Activated CD8-positive, alpha-beta memory T cell treated with anti-CD3 and anti-CD28 coated beads, Interleukin-2, amount 10 ng/mL, durations not matched to agents 7 days and 5 days (primary cell): ENCODE measurements around the gene EIF3M. TPM values are rescaled to one million over a fixed set of nuclear protein-coding genes. Genes with fewer than 3 reads are reported as not detected.
A peak's percentile ranks its signal among the peaks of the same experiment; 100 is the strongest.

Experiments used
- ATAC-seq: fragments of 150-1000 bp; cut with Tn5 transposase; one replicate; pipeline ENCODE4 v1.10.0; 2021; ENCODE audit warnings: moderate library complexity
- CTCF ChIA-PET: fragments of 350-600 bp; sonication (Branson Sonifier 250); formaldehyde crosslinking; loops from one replicate; lab custom pipeline; 2021; ENCODE audit warnings: antibody characterized with exemption; lab: Charles Lee
- DNase-seq: peaks from one replicate; pipeline ENCODE4 v3.0.0-alpha.2; 2020
- H3K27ac Mint-ChIP-seq: one replicate; pipeline ENCODE4 v1.8.0; 2021; ENCODE audit warnings: mild to moderate bottlenecking, mixed read lengths
- H3K27me3 Mint-ChIP-seq: one replicate; pipeline ENCODE4 v1.8.0; 2021; ENCODE audit warnings: mixed read lengths
- H3K36me3 Mint-ChIP-seq: one replicate; pipeline ENCODE4 v1.8.0; 2021; ENCODE audit warnings: mild to moderate bottlenecking, mixed read lengths
- H3K4me1 Mint-ChIP-seq: one replicate; pipeline ENCODE4 v1.8.0; 2021; ENCODE audit warnings: mixed read lengths
- H3K4me3 Mint-ChIP-seq: one replicate; pipeline ENCODE4 v1.8.0; 2021; ENCODE audit warnings: mild to moderate bottlenecking, moderate library complexity, mixed read lengths
- H3K9me3 Mint-ChIP-seq: one replicate; pipeline ENCODE4 v1.8.0; 2022; ENCODE audit warnings: low read depth, mixed read lengths
- total RNA-seq, 2 experiments: library from RNA; stranded (reverse); gene quantifications; one replicate each; pipeline ENCODE4 v1.2.3, GENCODE V29; 2021

EIF3M gene
- 100 to 1,000 TPM; 233 to 301 TPM for total RNA-seq

GRCh38 chr11:32583459-32584271 is at the start of gene EIF3M:
Gene EIF3M (plus strand): TSS chr11:32583831. CDS start chr11:32583888, 57 bp downstream.
- ATAC-seq (peak; percentile 99), DNase-seq (peak; percentile 97)
- peaks cover 39% of the 10 kb centered on the region for H3K4me1 Mint-ChIP-seq
- H3K36me3 Mint-ChIP-seq = peaks cover 22% of the 10 kb centered on the region
- no peaks in the 10 kb centered on the region for H3K9me3 Mint-ChIP-seq
- H3K4me3 Mint-ChIP-seq = peak within 1 kb of the TSS; percentile 99
- CTCF ChIA-PET = interaction anchor here (1.1 to 1.7 kb wide), 3 partner anchors 13 to 260 kb away, joined by 3 to 4 read pairs (median 3); no protein-coding TSS in a partner anchor
- H3K27ac Mint-ChIP-seq = peak within 1 kb of the TSS; percentile 99
- no peaks in the 10 kb centered on the region for H3K27me3 Mint-ChIP-seq

- Mint-ChIP-seq H3K4me3 (no peak overlapping the region), H3K27me3 (no peaks in the 10 kb centered on the region), H3K4me1 (no peaks in the 10 kb centered on the region)
Measured at GRCh38 chr11:32538804-32539203, 44.8 kb upstream of the EIF3M start.

GRCh38 chr11:32549611-32550187 is 33.9 kb upstream of the EIF3M start:
- Mint-ChIP-seq H3K9me3 (no peaks in the 10 kb centered on the region), H3K4me1 (no peaks in the 10 kb centered on the region), H3K27ac (no peak overlapping the region), H3K4me3 (no peak overlapping the region), H3K27me3 (peaks cover 19% of the 10 kb centered on the region), H3K36me3 (no peaks in the 10 kb centered on the region)
- no peak for ATAC-seq
- CTCF ChIA-PET = no interaction called here
- no peak for DNase-seq

More at GRCh38 chr11:32538804-32539203, 44.8 kb upstream of the EIF3M start:
- CTCF ChIA-PET = no interaction called here
- DNase-seq (no peak), ATAC-seq (no peak)
- no peaks in the 10 kb centered on the region for H3K9me3 Mint-ChIP-seq
- no peak overlapping the region for H3K27ac Mint-ChIP-seq
- H3K36me3 Mint-ChIP-seq = no peaks in the 10 kb centered on the region

- CTCF ChIA-PET = no interaction called here
- peaks cover 19% of the 10 kb centered on the region for H3K27me3 Mint-ChIP-seq
- H3K4me3 Mint-ChIP-seq = no peak overlapping the region
- no peaks in the 10 kb centered on the region for H3K9me3 Mint-ChIP-seq
- DNase-seq = no peak
- no peak overlapping the region for H3K27ac Mint-ChIP-seq
- no peak for ATAC-seq
- no peaks in the 10 kb centered on the region for H3K4me1 Mint-ChIP-seq
- no peaks in the 10 kb centered on the region for H3K36me3 Mint-ChIP-seq
Measured at GRCh38 chr11:32550207-32550606, 33.4 kb upstream of the EIF3M start.

GRCh38 chr11:32555091-32555490 is 28.5 kb upstream of the EIF3M start:
- Mint-ChIP-seq H3K4me3 (no peak overlapping the region), H3K27ac (no peak overlapping the region), H3K36me3 (no peaks in the 10 kb centered on the region), H3K9me3 (no peaks in the 10 kb centered on the region), H3K27me3 (peaks cover 6% of the 10 kb centered on the region), H3K4me1 (no peaks in the 10 kb centered on the region)
- ATAC-seq = no peak
- CTCF ChIA-PET = no interaction called here
- DNase-seq = no peak

- no peak for DNase-seq
- H3K27ac Mint-ChIP-seq = no peak overlapping the region
- H3K36me3 Mint-ChIP-seq = no peaks in the 10 kb centered on the region
- H3K4me1 Mint-ChIP-seq = no peaks in the 10 kb centered on the region
- H3K27me3 Mint-ChIP-seq = peaks cover 3% of the 10 kb centered on the region
- H3K9me3 Mint-ChIP-seq = no peaks in the 10 kb centered on the region
- CTCF ChIA-PET = no interaction called here
- ATAC-seq = no peak
- H3K4me3 Mint-ChIP-seq = no peak overlapping the region
Measured at GRCh38 chr11:32555895-32556294, 27.7 kb upstream of the EIF3M start.

- Mint-ChIP-seq H3K27ac (no peak overlapping the region), H3K9me3 (no peaks in the 10 kb centered on the region), H3K36me3 (no peaks in the 10 kb centered on the region), H3K4me1 (peaks cover 7% of the 10 kb centered on the region), H3K27me3 (no peaks in the 10 kb centered on the region), H3K4me3 (no peak overlapping the region)
- no peak for ATAC-seq
- DNase-seq = no peak
- CTCF ChIA-PET = no interaction called here
Measured at GRCh38 chr11:32561835-32562234, 21.8 kb upstream of the EIF3M start.

- H3K9me3 Mint-ChIP-seq = no peaks in the 10 kb centered on the region
- CTCF ChIA-PET = no interaction called here
- H3K4me1 Mint-ChIP-seq = peaks cover 12% of the 10 kb centered on the region
- no peak overlapping the region for H3K4me3 Mint-ChIP-seq
- H3K27me3 Mint-ChIP-seq = no peaks in the 10 kb centered on the region
- no peak for DNase-seq
- no peak for ATAC-seq
- H3K27ac Mint-ChIP-seq = no peak overlapping the region
- H3K36me3 Mint-ChIP-seq = no peaks in the 10 kb centered on the region
Measured at GRCh38 chr11:32562839-32563599, 20.6 kb upstream of the EIF3M start.

- DNase-seq (no peak), ATAC-seq (no peak)
- Mint-ChIP-seq H3K4me1 (peaks cover 12% of the 10 kb centered on the region), H3K27ac (no peak overlapping the region), H3K36me3 (no peaks in the 10 kb centered on the region), H3K4me3 (no peak overlapping the region), H3K27me3 (no peaks in the 10 kb centered on the region), H3K9me3 (no peaks in the 10 kb centered on the region)
- CTCF ChIA-PET = no interaction called here
Measured at GRCh38 chr11:32563600-32563959, 20.1 kb upstream of the EIF3M start.

- CTCF ChIA-PET = no interaction called here
- ATAC-seq = peak; percentile 51
- Mint-ChIP-seq H3K4me3 (no peak overlapping the region), H3K27me3 (peaks cover 5% of the 10 kb centered on the region), H3K4me1 (peaks cover 12% of the 10 kb centered on the region), H3K27ac (peak overlapping the region; percentile 47), H3K9me3 (no peaks in the 10 kb centered on the region), H3K36me3 (no peaks in the 10 kb centered on the region)
- no peak for DNase-seq
Measured at GRCh38 chr11:32566517-32566916, 17.1 kb upstream of the EIF3M start.

- H3K27ac Mint-ChIP-seq = peak overlapping the region; percentile 47
- H3K36me3 Mint-ChIP-seq = no peaks in the 10 kb centered on the region
- peaks cover 12% of the 10 kb centered on the region for H3K4me1 Mint-ChIP-seq
- ATAC-seq (no peak), DNase-seq (no peak)
- peaks cover 5% of the 10 kb centered on the region for H3K27me3 Mint-ChIP-seq
- no peak overlapping the region for H3K4me3 Mint-ChIP-seq
- CTCF ChIA-PET = interaction anchor here (1.1 kb wide), 1 partner anchor 13 kb away, joined by 3 read pairs; no protein-coding TSS in a partner anchor
- H3K9me3 Mint-ChIP-seq = no peaks in the 10 kb centered on the region
Measured at GRCh38 chr11:32567154-32567553, 16.5 kb upstream of the EIF3M start.

GRCh38 chr11:32569313-32569881 is 14.2 kb upstream of the EIF3M start:
- H3K27ac Mint-ChIP-seq = no peak overlapping the region
- DNase-seq (no peak), ATAC-seq (no peak)
- CTCF ChIA-PET = no interaction called here
- peaks cover 5% of the 10 kb centered on the region for H3K27me3 Mint-ChIP-seq
- H3K36me3 Mint-ChIP-seq = no peaks in the 10 kb centered on the region
- peaks cover 12% of the 10 kb centered on the region for H3K4me1 Mint-ChIP-seq
- H3K9me3 Mint-ChIP-seq = no peaks in the 10 kb centered on the region
- H3K4me3 Mint-ChIP-seq = no peak overlapping the region

- no peak for ATAC-seq
- H3K27me3 Mint-ChIP-seq = peaks cover 5% of the 10 kb centered on the region
- no peaks in the 10 kb centered on the region for H3K36me3 Mint-ChIP-seq
- DNase-seq = no peak
- H3K4me1 Mint-ChIP-seq = peaks cover 12% of the 10 kb centered on the region
- no peak overlapping the region for H3K4me3 Mint-ChIP-seq
- no peaks in the 10 kb centered on the region for H3K9me3 Mint-ChIP-seq
- CTCF ChIA-PET = no interaction called here
- H3K27ac Mint-ChIP-seq = no peak overlapping the region
Measured at GRCh38 chr11:32571039-32571438, 12.6 kb upstream of the EIF3M start.
